AG04449 (cell line): ENCODE results near the gene SMURF1.
"Not testable (repeated sequence)": the region's sequence is repeated elsewhere in the genome, so short reads cannot be mapped to it uniquely, and the experiment has no call there.

Experiments
- CTCF ChIA-PET: fragments of 350-600 bp; formaldehyde crosslinking; extraction: SDS; loops from one replicate; lab custom pipeline; 2021; ENCODE audit warnings: antibody characterized with exemption; lab: Yijun Ruan, JAX
- POLR2A ChIA-PET: fragments of 400-600, 350-600 bp; formaldehyde crosslinking; extraction: SDS; loops from one replicate; lab custom pipeline; 2020; ENCODE audit warnings: antibody characterized with exemption, inconsistent platforms; lab: Yijun Ruan, JAX
- DNase-seq: peaks from one replicate; pipeline ENCODE4 v3.0.0-alpha.2; 2010; ENCODE audit warnings: low read depth, low spot score
- H3K4me3 ChIP-seq: 2 replicates; pipeline ENCODE4 v1.5.1; 2011; ENCODE audit warnings: low read depth, mild to moderate bottlenecking, control low read depth, low read length
- CTCF ChIP-seq: IDR thresholded peaks from one replicate; pipeline ENCODE4 v1.5.1; 2011; ENCODE audit warnings: mild to moderate bottlenecking, moderate library complexity, low read length, control low read depth, inconsistent platforms; ENCODE audit not compliant: insufficient read depth; ENCODE audit errors: missing control alignments

The SMURF1 gene

GRCh38 chr7:99170065-99170729, 26.3 kb upstream of the SMURF1 start:
- CTCF ChIA-PET: interaction anchor here (0.6 kb wide), 1 partner anchor 133 kb away, joined by 3 read pairs; no protein-coding TSS in a partner anchor

GRCh38 chr7:99167072-99167471, 23.2 kb upstream of the SMURF1 start:
- ChIA-PET CTCF (no interaction called here), POLR2A (no interaction called here)
- no peak overlapping the region for H3K4me3 ChIP-seq
- DNase-seq: no peak
- TF ChIP-seq CTCF: no peak

More at GRCh38 chr7:99170065-99170729, 26.3 kb upstream of the SMURF1 start:
- DNase-seq: no peak
- POLR2A ChIA-PET: no interaction called here
- no peak overlapping the region for H3K4me3 ChIP-seq
- no peak for TF ChIP-seq CTCF

- ChIA-PET POLR2A (no interaction called here), CTCF (no interaction called here)
- no peak overlapping the region for H3K4me3 ChIP-seq
- no peak for DNase-seq
- no peak for TF ChIP-seq CTCF
Observed at GRCh38 chr7:99165816-99166215, 21.9 kb upstream of the SMURF1 start.

- POLR2A ChIA-PET, H3K4me3 ChIP-seq, CTCF ChIA-PET, DNase-seq: not testable (repeated sequence)
Observed at GRCh38 chr7:99163669-99164068, 19.8 kb upstream of the SMURF1 start.

DNA sequence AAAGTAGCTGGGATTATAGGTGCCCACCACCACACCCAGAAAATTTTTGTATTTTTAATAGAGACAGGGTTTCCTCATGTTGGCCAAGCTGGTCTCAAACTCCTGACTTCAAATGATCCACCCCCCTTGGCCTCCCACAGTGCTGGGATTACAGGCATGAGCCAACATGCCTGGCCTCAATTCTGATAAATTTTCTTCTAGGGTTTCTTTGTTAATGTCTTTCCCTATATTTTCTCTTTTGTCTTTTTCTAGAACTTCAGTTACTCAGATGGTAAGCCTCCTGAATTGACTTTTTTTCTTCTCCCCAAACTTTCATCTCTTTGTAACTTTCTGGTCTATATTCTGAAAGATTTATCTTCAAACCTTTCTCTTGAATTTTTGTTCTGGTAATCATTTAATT, 12.7 kb upstream of the SMURF1 start:
- no peak for TF ChIP-seq CTCF
- ChIA-PET CTCF (no interaction called here), POLR2A (no interaction called here)
- no peak for DNase-seq
- no peak overlapping the region for H3K4me3 ChIP-seq

- CTCF ChIA-PET: interaction anchor here (1.2 kb wide), 1 partner anchor 158 kb away, joined by 5 read pairs; no protein-coding TSS in a partner anchor
- no peak overlapping the region for H3K4me3 ChIP-seq
- DNase-seq: no peak
- no peak for TF ChIP-seq CTCF
- POLR2A ChIA-PET: no interaction called here
Observed at GRCh38 chr7:99155211-99155610, 11.3 kb upstream of the SMURF1 start.

DNA sequence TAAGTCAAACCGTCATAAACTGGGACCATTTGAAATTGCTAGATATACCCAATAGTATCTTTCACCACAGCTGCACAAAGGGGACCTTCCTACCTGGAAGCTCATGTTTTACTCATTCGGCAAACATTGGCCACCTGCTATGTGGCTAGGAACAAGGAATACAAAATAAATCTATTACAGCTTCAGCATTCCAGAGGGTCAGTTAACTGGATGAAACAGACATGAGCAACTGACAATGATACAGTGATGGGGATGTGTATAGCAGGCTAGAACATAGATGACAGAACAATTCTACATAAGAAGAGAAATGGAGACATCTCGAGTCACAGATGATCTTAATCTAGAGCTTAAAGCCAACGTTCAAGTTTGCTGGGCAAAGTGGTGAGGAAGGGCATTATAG, 3.1 kb upstream of the SMURF1 start:
- POLR2A ChIA-PET: no interaction called here
- TF ChIP-seq CTCF: no peak
- DNase-seq: no peak
- no peak overlapping the region for H3K4me3 ChIP-seq
- CTCF ChIA-PET: interaction anchor here (1.7 kb wide), 1 partner anchor 107 kb away, joined by 5 read pairs; no protein-coding TSS in a partner anchor
